Breast epithelium (tissue), 4 donors: ENCODE data around the gene SCRN3. TPM values are rescaled to one million over a fixed set of nuclear protein-coding genes. Genes with fewer than 3 reads are reported as not detected.
"Not testable (repeated sequence)": the region's sequence is repeated elsewhere in the genome, so short reads cannot be mapped to it uniquely, and the experiment has no call there.

Source experiments
- DNase-seq, 2 donors: peaks; one replicate each; pipeline ENCODE4 v3.0.0-alpha.2; 2019; ENCODE audit warnings: low spot score in 2 of 2
- H3K27ac ChIP-seq, 2 donors: fragments of 200-600 bp; sonication (generic) in 1 of 2; one replicate each; pipeline ENCODE4 v1.5.1; 2016 to 2019; ENCODE audit warnings: mild to moderate bottlenecking in 1 of 2
- H3K27me3 ChIP-seq, 2 donors: fragments of 200-600 bp; sonication (generic) in 1 of 2; one replicate each; pipeline versions ENCODE4 v1.5.1 to v1.6.0; 2017 to 2019; ENCODE audit warnings: control low read depth in 1 of 2, mild to moderate bottlenecking in 1 of 2
- H3K36me3 ChIP-seq: fragments of 200-600 bp; one replicate; pipeline ENCODE4 v1.5.1; 2019
- H3K4me1 ChIP-seq, 2 donors: fragments of 200-600 bp; sonication (generic); one replicate each; pipeline ENCODE4 v1.5.1; 2016 to 2019; ENCODE audit warnings: control low read depth in 1 of 2
- H3K4me3 ChIP-seq, 3 donors: fragments of 200-600 bp; sonication (generic); 1 replicate in 2 of 3; 2 replicates in 1 of 3; pipeline ENCODE4 v1.5.1; 2016 to 2019; ENCODE audit warnings: mild to moderate bottlenecking in 3 of 3, moderate library complexity in 2 of 3
- H3K9me3 ChIP-seq, 2 donors: fragments of 200-600 bp; sonication (generic) in 1 of 2; one replicate each; pipeline ENCODE4 v1.5.1; 2016 to 2019; ENCODE audit warnings: control low read depth in 1 of 2
- CTCF ChIP-seq, 3 donors: fragments of 450-650 bp; IDR thresholded peaks; one replicate each; pipeline ENCODE4 v1.5.1; 2016 to 2017; ENCODE audit warnings: antibody characterized with exemption in 3 of 3, mild to moderate bottlenecking in 3 of 3, moderate library complexity in 3 of 3
- POLR2A ChIP-seq: fragments of 450-650 bp; IDR thresholded peaks from one replicate; pipeline ENCODE4 v1.6.1; 2016; ENCODE audit warnings: antibody characterized with exemption, mild to moderate bottlenecking, moderate library complexity
- POLR2AphosphoS5 ChIP-seq, 3 donors: sonication (generic); formaldehyde crosslinking; IDR thresholded peaks; one replicate each; pipeline ENCODE4 v1.6.1; 2017; ENCODE audit warnings: antibody characterized with exemption in 3 of 3
- intact Hi-C: fragments of 100-400 bp; cut with DNase I; formaldehyde crosslinking; loops from one replicate; pipeline ENCODE4 v1.15.1; 2023; ENCODE audit warnings: low total_unique reads
- total RNA-seq, 3 donors: library from RNA; depleted of rRNA; stranded (reverse); fragments of >200 nt; gene quantifications; one replicate each; pipeline ENCODE4 v1.1.0, GENCODE V29; 2016

The SCRN3 gene
- total RNA-seq, 3 donors from 2014 or later, result 18.1 to 21.1 (median 18.7) TPM

DNA sequence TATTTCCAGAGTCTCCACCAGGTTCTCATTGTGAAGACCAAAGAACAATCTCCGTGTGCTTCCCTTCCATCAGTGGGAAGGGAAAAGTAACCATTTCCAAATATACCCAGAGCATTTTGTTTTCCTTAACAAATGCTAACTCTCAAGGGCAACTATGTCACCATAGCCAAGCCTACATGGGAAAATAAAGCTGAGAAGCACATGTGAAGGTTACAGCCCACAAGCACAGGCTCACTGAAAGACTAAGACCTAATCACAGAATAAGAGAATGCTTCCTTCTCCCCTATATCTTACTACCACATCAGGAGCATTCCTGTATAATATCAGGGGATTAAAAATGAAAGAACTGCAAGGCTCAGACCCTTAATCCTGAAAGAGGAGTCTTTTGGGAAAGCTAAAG, 32.6 kb upstream of the SCRN3 start:
- DNase-seq, result no peak
- no peak overlapping the region for H3K4me3 ChIP-seq
- H3K27ac ChIP-seq, result no peak overlapping the region
- no peaks in the 10 kb centered on the region for H3K36me3 ChIP-seq
- TF ChIP-seq POLR2A (no peak), CTCF (IDR thresholded peaks at IDR 0.05) (no peak), POLR2AphosphoS5 (IDR thresholded peaks at IDR 0.05) (no peak)
- intact Hi-C loops, result no loop called here
- no peaks in the 10 kb centered on the region for H3K4me1 ChIP-seq
- H3K27me3 ChIP-seq, result no peaks in the 10 kb centered on the region
- peaks cover 12 to 13% of the 10 kb centered on the region in 2 donors for H3K9me3 ChIP-seq

DNA sequence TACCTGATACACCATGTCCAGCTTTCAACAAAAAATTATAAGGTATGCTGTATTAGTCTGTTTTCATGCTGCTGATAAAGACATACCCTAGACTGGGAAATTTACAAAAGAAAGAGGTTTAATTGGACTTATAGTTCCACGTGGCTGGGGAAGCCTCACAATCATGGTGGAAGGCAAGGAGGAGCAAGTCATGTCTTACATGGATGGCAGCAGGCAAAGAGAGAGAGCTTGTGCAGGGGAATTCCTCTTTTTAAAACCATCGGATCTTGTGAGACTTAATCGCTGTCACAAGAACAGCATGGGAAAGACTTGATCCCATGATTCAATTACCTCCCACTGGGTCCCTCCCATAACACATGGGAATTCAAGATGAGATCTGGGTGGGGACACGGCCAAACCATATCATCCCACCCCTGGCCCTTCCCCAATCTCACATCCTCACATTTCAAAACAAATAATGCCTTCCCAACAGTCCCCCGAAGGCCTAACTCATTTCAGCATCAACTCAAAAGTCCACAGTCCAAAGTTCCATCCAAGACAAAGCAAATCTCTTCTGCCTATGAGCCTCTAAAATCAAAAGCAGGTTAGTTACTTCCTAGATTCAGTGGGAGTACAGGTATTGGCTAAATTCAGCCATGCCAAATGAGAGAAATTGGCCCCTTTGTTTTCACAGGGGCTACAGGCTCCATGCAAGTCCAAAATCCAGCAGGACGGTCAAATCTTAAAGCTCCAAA, 31.9 kb upstream of the SCRN3 start:
- H3K4me1 ChIP-seq, H3K27ac ChIP-seq, H3K36me3 ChIP-seq, H3K27me3 ChIP-seq, DNase-seq, intact Hi-C loops, H3K4me3 ChIP-seq: not testable (repeated sequence)
- peaks cover 12 to 13% of the 10 kb centered on the region in 2 donors for H3K9me3 ChIP-seq

GRCh38 chr2:174364628-174365027, 30.9 kb upstream of the SCRN3 start:
- H3K36me3 ChIP-seq, result peaks cover under 1% of the 10 kb centered on the region
- no peak overlapping the region for H3K27ac ChIP-seq
- peaks cover 12 to 13% of the 10 kb centered on the region in 2 donors for H3K9me3 ChIP-seq
- no peaks in the 10 kb centered on the region for H3K4me1 ChIP-seq
- intact Hi-C loops, result no loop called here
- no peak for DNase-seq
- no peak overlapping the region for H3K4me3 ChIP-seq
- no peaks in the 10 kb centered on the region for H3K27me3 ChIP-seq
- no peak for TF ChIP-seq POLR2AphosphoS5 (IDR thresholded peaks at IDR 0.05)
- no peak for TF ChIP-seq CTCF (IDR thresholded peaks at IDR 0.05)
- no peak for TF ChIP-seq POLR2A

DNA sequence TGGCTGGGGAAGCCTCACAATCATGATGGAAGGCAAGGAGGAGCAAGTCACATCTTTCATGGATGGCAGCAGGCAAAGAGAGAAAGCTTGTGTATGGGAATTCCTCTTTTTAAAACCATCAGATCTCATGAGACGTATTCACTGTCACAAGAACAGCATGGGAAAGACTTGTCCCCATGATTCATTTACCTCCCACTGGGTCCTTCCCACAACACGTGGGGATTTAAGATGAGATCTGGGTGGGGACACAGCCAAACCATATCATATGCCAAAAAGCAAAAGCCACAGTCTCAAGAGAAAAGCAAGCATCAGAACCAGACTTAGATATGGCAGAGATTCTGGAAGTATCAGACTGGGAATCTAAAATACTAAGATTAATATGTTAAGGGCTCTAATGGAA, 30.0 kb upstream of the SCRN3 start:
- intact Hi-C loops, result no loop called here
- Histone ChIP-seq H3K4me3 (no peak overlapping the region), H3K4me1 (no peaks in the 10 kb centered on the region), H3K36me3 (peaks cover 5% of the 10 kb centered on the region), H3K27me3 (no peaks in the 10 kb centered on the region), H3K27ac (no peak overlapping the region), H3K9me3 (peaks cover 12 to 13% of the 10 kb centered on the region in 2 donors)
- no peak for TF ChIP-seq POLR2AphosphoS5 (IDR thresholded peaks at IDR 0.05)
- TF ChIP-seq CTCF (IDR thresholded peaks at IDR 0.05), result no peak
- TF ChIP-seq POLR2A, result no peak
- no peak for DNase-seq

- Histone ChIP-seq H3K36me3 (peaks cover 5% of the 10 kb centered on the region), H3K27me3 (no peaks in the 10 kb centered on the region), H3K4me1 (no peaks in the 10 kb centered on the region), H3K27ac (no peak overlapping the region), H3K9me3 (peaks cover 10% of the 10 kb centered on the region in 2 donors), H3K4me3 (no peak overlapping the region)
- TF ChIP-seq POLR2AphosphoS5 (IDR thresholded peaks at IDR 0.05) (no peak), POLR2A (no peak), CTCF (IDR thresholded peaks at IDR 0.05) (no peak)
- no peak for DNase-seq
- intact Hi-C loops, result no loop called here
These were observed 26.8 kb upstream of the SCRN3 start for GRCh38 chr2:174368691-174369090.
